Natural killer cell (primary cell): Measurements from ENCODE around the gene KCND2. TPM values are rescaled to one million over a fixed set of nuclear protein-coding genes. Genes with fewer than 3 reads are reported as not detected.

ENCODE experiments used
- ATAC-seq, 3 donors: fragments of 150-1000 bp in 2 of 3; fragments of 200-7000 bp in 1 of 3; cut with Tn5 transposase; 1 replicate in 1 of 3; 2 replicates in 2 of 3; pipeline ENCODE4 v1.10.0; 2021; ENCODE audit warnings: mild to moderate bottlenecking in 2 of 3, moderate library complexity in 2 of 3
- DNase-seq, 2 donors: peaks; one replicate each; pipeline versions ENCODE4 v3.0.0 to v3.0.0-alpha.2; 2013 to 2021; ENCODE audit warnings: mixed read lengths in 1 of 2
- H3K27ac ChIP-seq: one replicate; pipeline ENCODE4 v1.5.1; 2013; ENCODE audit warnings: mild to moderate bottlenecking, low read length
- H3K27me3 ChIP-seq: one replicate; pipeline ENCODE4 v1.6.1; 2013; ENCODE audit warnings: low read length; ENCODE audit not compliant: control insufficient read depth, insufficient read depth
- H3K36me3 ChIP-seq: one replicate; pipeline ENCODE4 v1.6.1; 2013; ENCODE audit warnings: low read length; ENCODE audit not compliant: control insufficient read depth, insufficient read depth
- H3K4me1 ChIP-seq: one replicate; pipeline ENCODE4 v1.6.1; 2013; ENCODE audit warnings: low read length; ENCODE audit not compliant: control insufficient read depth, insufficient read depth
- H3K4me3 ChIP-seq: one replicate; pipeline ENCODE4 v1.5.1; 2013; ENCODE audit warnings: low read length
- H3K9me3 ChIP-seq: one replicate; pipeline ENCODE4 v1.6.1; 2013; ENCODE audit warnings: low read length; ENCODE audit not compliant: control insufficient read depth, insufficient read depth
- H3K27ac Mint-ChIP-seq, 2 donors: one replicate each; pipeline ENCODE4 v1.8.0; 2022; ENCODE audit warnings: mild to moderate bottlenecking in 2 of 2, mixed read lengths in 2 of 2, moderate library complexity in 1 of 2
- H3K27me3 Mint-ChIP-seq, 2 donors: one replicate each; pipeline ENCODE4 v1.8.0; 2022; ENCODE audit warnings: low read depth in 2 of 2, mixed read lengths in 2 of 2
- H3K36me3 Mint-ChIP-seq: one replicate; pipeline ENCODE4 v1.8.0; 2022; ENCODE audit warnings: mixed read lengths
- H3K4me1 Mint-ChIP-seq, 2 donors: one replicate each; pipeline ENCODE4 v1.8.0; 2022; ENCODE audit warnings: mixed read lengths in 2 of 2
- H3K4me3 Mint-ChIP-seq: one replicate; pipeline ENCODE4 v1.8.0; 2022; ENCODE audit warnings: mild to moderate bottlenecking, moderate library complexity, mixed read lengths
- H3K9me3 Mint-ChIP-seq, 2 donors: one replicate each; pipeline ENCODE4 v1.8.0; 2022; ENCODE audit warnings: mixed read lengths in 2 of 2
- WGBS: methylation state at CpG from one replicate; pipeline ENCODE4 v1.1.7; 2013; ENCODE audit warnings: missing lambda C conversion rate; ENCODE audit not compliant: insufficient coverage; 5-methylcytosine and 5-hydroxymethylcytosine counted together
- intact Hi-C: fragments of 100-400 bp; cut with micrococcal nuclease; formaldehyde crosslinking; loops from one replicate; pipeline ENCODE4 v1.14.2; 2022
- total RNA-seq, 4 donors: library from RNA; stranded (reverse); fragments of 120-200 nt in 1 of 4; gene quantifications; one replicate each; pipeline versions ENCODE4 v1.2.3 to v1.2.4, GENCODE V29; 2013 to 2022
- TF ChIP-seq, protein P1 (sequence below): fragments of 200-600 bp; IDR thresholded peaks from one replicate; pipeline ENCODE4 v1.8.0; 2022; ENCODE audit warnings: antibody characterized with exemption

KCND2 gene
- total RNA-seq, 3 donors from 2014 or later (not counting 1 experiment from before 2014, with no cell fraction given): not detected

DNA sequence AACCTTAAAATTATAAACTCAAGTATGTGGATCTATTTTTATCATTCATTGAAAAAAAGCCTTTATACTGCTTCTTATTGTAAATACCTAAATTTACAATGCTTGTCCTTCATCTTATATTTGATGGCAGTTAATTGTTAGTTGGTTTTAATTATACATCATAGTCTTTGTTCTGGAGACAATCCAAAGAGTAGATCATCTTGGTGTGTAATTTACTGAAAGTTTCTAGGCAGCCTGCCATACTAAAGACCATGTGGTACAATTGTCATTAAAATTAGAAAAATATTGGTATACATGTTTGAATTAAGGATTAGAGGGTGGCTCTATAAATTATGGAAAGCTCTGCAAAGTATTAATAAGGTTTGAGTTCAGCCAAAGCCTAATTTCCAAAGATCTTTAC, 231.4 kb downstream of the KCND2 start:
- H3K9me3 ChIP-seq: no peaks in the 10 kb centered on the region
- Mint-ChIP-seq H3K9me3 (no peaks in the 10 kb centered on the region), H3K4me1 (no peaks in the 10 kb centered on the region), H3K27me3 (no peaks in the 10 kb centered on the region), H3K4me3 (no peak overlapping the region), H3K36me3 (no peaks in the 10 kb centered on the region), H3K27ac (no peak overlapping the region)
- H3K4me1 ChIP-seq: no peaks in the 10 kb centered on the region
- intact Hi-C loops: no loop called here
- H3K36me3 ChIP-seq: no peaks in the 10 kb centered on the region
- DNase-seq (no peak), ATAC-seq (no peak)
- no peak overlapping the region for H3K27ac ChIP-seq
- no peaks in the 10 kb centered on the region for H3K27me3 ChIP-seq
- H3K4me3 ChIP-seq: no peak overlapping the region
- TF ChIP-seq, protein P1, sequence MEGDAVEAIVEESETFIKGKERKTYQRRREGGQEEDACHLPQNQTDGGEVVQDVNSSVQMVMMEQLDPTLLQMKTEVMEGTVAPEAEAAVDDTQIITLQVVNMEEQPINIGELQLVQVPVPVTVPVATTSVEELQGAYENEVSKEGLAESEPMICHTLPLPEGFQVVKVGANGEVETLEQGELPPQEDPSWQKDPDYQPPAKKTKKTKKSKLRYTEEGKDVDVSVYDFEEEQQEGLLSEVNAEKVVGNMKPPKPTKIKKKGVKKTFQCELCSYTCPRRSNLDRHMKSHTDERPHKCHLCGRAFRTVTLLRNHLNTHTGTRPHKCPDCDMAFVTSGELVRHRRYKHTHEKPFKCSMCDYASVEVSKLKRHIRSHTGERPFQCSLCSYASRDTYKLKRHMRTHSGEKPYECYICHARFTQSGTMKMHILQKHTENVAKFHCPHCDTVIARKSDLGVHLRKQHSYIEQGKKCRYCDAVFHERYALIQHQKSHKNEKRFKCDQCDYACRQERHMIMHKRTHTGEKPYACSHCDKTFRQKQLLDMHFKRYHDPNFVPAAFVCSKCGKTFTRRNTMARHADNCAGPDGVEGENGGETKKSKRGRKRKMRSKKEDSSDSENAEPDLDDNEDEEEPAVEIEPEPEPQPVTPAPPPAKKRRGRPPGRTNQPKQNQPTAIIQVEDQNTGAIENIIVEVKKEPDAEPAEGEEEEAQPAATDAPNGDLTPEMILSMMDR: no peak

DNA sequence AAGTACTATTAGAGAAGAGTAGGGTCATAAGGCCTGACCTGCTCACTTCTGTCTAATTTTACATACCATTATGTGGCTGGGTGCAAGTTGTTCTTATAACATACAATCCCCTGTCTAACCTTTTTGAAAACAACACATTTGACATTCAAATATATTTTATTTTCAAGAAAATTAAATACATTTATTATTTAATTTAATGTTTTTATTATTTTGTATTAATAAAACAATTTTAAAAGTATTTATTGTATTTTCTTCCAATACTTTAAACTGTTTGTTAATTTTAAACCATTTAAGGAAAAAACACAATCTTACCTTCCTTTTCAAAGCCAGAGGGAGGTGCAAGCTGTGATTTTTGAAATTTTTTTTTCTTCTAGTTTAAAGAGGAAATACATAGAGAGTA, 232.8 kb downstream of the KCND2 start:
- intact Hi-C loops: no loop called here
- Mint-ChIP-seq H3K4me1 (no peaks in the 10 kb centered on the region), H3K27ac (no peak overlapping the region), H3K4me3 (no peak overlapping the region), H3K27me3 (no peaks in the 10 kb centered on the region), H3K36me3 (no peaks in the 10 kb centered on the region), H3K9me3 (peaks cover 0 to under 1% of the 10 kb centered on the region in 2 donors)
- H3K36me3 ChIP-seq: no peaks in the 10 kb centered on the region
- no peak for DNase-seq
- no peaks in the 10 kb centered on the region for H3K4me1 ChIP-seq
- no peaks in the 10 kb centered on the region for H3K9me3 ChIP-seq
- no peak overlapping the region for H3K4me3 ChIP-seq
- no peaks in the 10 kb centered on the region for H3K27me3 ChIP-seq
- no peak overlapping the region for H3K27ac ChIP-seq
- TF ChIP-seq, protein P1: no peak
- ATAC-seq: no peak

DNA sequence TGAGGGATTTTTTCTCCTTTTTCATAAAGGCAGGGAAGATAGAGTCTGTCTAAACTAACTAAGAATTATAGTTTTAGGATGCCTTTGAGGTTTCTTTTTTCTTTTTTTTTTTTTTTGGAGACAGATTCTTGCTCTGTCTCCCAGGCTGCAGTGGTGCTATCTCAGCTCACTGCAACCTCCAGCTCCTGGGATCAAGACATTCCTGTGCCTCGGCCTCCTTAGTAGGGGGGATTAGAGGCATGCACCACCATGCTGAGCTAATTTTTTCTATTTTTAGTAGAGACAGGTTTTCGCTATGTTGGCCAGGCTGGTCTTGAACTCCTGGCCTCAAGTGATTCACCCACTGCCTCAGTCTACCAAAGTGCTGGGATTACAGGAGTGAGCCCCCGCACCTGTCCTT, 239.7 kb downstream of the KCND2 start:
- Mint-ChIP-seq H3K36me3 (no peaks in the 10 kb centered on the region), H3K4me3 (no peak overlapping the region), H3K27ac (no peak overlapping the region), H3K4me1 (no peaks in the 10 kb centered on the region), H3K9me3 (peaks cover 7 to 8% of the 10 kb centered on the region in 2 donors), H3K27me3 (no peaks in the 10 kb centered on the region)
- Histone ChIP-seq H3K27ac (no peak overlapping the region), H3K27me3 (no peaks in the 10 kb centered on the region), H3K4me1 (no peaks in the 10 kb centered on the region), H3K36me3 (no peaks in the 10 kb centered on the region), H3K4me3 (no peak overlapping the region), H3K9me3 (no peaks in the 10 kb centered on the region)
- DNase-seq: no peak
- TF ChIP-seq, protein P1: no peak
- 69% methylated on average over 2 of the region's 3 CpGs for WGBS
- intact Hi-C loops: no loop called here
- ATAC-seq: no peak

DNA sequence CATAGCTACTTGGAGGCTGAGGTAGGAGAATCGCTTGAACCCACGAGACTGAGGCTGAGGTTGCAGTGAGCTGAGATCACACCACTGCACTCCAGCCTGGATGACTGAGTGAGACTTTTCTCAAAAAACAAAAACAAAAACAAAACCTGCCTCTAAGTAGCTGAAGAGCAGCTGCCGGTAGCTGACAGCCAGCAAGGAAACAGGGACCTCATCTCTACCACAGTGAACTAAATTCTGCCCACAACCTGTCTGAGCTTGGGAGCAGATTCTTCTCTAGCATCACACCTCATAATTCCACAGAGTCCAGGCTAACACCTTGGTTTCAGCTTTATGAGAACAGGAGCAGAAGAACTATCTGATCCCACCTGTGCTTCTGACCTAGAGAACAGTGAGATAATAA, 246.2 kb downstream of the KCND2 start:
- Mint-ChIP-seq H3K9me3 (peaks cover 10 to 12% of the 10 kb centered on the region in 2 donors), H3K36me3 (no peaks in the 10 kb centered on the region), H3K27me3 (no peaks in the 10 kb centered on the region), H3K4me1 (no peaks in the 10 kb centered on the region), H3K4me3 (no peak overlapping the region), H3K27ac (no peak overlapping the region)
- Histone ChIP-seq H3K27me3 (no peaks in the 10 kb centered on the region), H3K9me3 (no peaks in the 10 kb centered on the region), H3K4me3 (no peak overlapping the region), H3K36me3 (no peaks in the 10 kb centered on the region), H3K27ac (no peak overlapping the region), H3K4me1 (no peaks in the 10 kb centered on the region)
- DNase-seq (no peak), ATAC-seq (no peak)
- TF ChIP-seq, protein P1: no peak
- 85% methylated on average over 3 of the region's 3 CpGs for WGBS
- intact Hi-C loops: no loop called here
